GM19468 (cell line): ENCODE measurements around the gene KIF26A.
"Not testable (repeated sequence)": the region's sequence is repeated elsewhere in the genome, so short reads cannot be mapped to it uniquely, and the experiment has no call there.

Experiments used
- ATAC-seq: cut with Tn5 transposase; IDR thresholded peaks from one replicate; pipeline ENCODE4 v1.9.1; 2021; ENCODE audit warnings: mild to moderate bottlenecking, moderate library complexity, moderate number of reproducible peaks; ENCODE audit not compliant: unreplicated experiment; ENCODE audit errors: extremely low read depth

Gene KIF26A

GRCh38 chr14:104202259-104203070, 64.1 kb downstream of the KIF26A start:
- no peak for ATAC-seq

DNA sequence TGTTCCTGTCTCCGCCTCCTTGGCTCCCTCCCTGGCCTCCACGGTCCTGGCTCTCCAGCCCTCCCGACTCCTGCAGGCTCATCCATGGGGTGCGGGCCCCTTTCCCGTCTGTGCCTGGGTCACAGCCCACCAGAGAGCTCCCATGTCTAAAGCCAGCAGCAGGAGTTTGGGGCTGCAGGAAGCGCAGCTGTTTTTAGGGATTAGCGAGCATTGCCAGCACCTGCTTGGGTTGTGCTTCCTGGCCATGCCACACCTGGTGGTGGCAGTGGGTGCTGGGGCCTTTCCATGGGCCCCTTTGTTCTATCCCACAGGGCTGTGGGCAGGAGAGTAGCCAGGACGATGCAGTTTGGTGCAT, 64.7 kb downstream of the KIF26A start:
- no peak for ATAC-seq

- ATAC-seq: no peak
These were observed 66.3 kb downstream of the KIF26A start for GRCh38 chr14:104204660-104205149.

DNA sequence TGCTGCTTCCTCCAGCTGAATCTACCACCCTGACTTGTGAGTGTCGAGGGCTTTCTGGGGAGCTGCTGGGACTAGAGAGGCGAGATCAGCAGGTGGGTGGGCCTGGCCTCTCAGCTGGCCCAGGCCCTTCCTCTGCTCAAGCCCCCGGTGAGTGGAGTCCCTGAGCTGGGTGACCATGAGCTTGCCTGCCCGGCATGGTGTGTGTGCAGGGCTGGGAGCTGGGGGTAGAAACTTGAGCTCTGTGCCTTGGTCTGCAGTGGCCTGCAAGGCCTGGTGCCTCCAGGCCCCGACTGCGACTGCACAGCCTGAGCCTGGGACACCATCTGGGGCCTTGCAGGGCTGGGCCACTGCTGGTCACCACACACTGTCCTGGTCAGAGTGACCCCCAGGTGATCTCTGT, 67.4 kb downstream of the KIF26A start:
- no peak for ATAC-seq

- ATAC-seq: no peak
These were observed 68.0 kb downstream of the KIF26A start for GRCh38 chr14:104206281-104206904.

GRCh38 chr14:104207142-104208014, 69.0 kb downstream of the KIF26A start:
- ATAC-seq: no peak

DNA sequence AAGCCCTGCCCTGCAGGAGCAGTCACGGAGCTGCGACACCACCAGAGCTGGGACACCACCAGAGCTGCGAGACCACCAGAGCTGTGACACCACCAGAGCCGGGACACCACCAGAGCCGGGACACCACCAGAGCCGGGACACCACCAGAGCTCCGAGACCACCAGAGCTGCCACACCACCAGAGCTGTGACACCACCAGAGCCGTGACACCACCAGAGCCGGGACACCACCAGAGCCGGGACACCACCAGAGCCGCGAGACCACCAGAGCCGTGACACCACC, 69.6 kb downstream of the KIF26A start:
- ATAC-seq: not testable (repeated sequence)

GRCh38 chr14:104208331-104208730, 69.9 kb downstream of the KIF26A start:
- not testable (repeated sequence) for ATAC-seq

DNA sequence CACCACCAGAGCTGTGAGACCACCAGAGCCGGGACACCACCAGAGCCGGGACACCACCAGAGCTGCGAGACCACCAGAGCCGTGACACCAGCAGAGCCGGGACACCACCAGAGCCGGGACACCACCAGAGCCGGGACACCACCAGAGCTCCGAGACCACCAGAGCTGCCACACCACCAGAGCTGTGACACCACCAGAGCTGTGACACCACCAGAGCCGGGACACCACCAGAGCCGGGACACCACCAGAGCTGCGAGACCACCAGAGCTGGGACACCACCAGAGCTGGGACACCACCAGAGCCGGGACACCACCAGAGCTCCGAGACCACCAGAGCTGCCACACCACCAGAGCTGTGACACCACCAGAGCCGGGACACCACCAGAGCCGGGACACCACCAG, 70.7 kb downstream of the KIF26A start:
- not testable (repeated sequence) for ATAC-seq

- no peak for ATAC-seq
These were observed 71.8 kb downstream of the KIF26A start for GRCh38 chr14:104209985-104210816.

- no peak for ATAC-seq
These were observed 72.4 kb downstream of the KIF26A start for GRCh38 chr14:104210817-104211195.

DNA sequence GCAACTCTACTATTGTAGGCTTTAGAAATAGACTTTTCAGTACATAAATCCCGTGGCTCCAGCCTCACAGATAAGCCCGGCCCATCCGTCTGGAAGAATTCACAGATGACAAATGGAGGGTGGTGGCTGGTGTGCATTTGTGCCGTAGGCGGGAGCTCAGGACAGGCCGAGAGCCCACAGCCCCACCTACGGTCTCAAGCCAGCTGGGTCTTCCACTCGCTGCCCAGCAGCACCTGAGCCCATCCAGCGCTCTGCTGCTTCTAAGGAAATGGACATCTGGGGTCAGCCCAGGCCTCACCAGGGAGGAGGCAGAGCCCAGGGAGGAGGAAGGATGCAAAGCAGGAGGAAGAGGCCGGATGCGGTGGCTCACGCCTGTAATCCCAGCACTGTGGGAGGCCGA, 72.8 kb downstream of the KIF26A start:
- ATAC-seq: no peak

DNA sequence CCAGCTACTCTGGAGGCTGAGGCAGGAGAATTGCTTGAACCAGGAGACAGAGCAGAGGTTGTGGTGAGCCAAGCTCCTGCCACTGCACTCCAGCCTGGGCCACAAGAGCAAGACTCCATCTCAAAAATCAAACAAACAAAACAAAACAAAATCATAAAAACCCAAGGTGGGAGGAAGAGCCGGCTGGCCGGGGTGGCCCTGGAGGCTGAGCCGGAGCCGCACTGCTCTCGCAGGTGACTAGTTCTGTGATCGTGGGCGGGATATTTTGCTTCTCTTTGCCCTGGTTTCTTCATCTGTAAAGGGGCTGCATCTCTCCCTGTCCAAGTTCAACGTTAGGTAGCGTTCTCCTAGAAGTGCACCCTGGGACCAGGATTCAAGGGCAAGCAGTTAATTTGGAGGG, 73.4 kb downstream of the KIF26A start:
- no peak for ATAC-seq

DNA sequence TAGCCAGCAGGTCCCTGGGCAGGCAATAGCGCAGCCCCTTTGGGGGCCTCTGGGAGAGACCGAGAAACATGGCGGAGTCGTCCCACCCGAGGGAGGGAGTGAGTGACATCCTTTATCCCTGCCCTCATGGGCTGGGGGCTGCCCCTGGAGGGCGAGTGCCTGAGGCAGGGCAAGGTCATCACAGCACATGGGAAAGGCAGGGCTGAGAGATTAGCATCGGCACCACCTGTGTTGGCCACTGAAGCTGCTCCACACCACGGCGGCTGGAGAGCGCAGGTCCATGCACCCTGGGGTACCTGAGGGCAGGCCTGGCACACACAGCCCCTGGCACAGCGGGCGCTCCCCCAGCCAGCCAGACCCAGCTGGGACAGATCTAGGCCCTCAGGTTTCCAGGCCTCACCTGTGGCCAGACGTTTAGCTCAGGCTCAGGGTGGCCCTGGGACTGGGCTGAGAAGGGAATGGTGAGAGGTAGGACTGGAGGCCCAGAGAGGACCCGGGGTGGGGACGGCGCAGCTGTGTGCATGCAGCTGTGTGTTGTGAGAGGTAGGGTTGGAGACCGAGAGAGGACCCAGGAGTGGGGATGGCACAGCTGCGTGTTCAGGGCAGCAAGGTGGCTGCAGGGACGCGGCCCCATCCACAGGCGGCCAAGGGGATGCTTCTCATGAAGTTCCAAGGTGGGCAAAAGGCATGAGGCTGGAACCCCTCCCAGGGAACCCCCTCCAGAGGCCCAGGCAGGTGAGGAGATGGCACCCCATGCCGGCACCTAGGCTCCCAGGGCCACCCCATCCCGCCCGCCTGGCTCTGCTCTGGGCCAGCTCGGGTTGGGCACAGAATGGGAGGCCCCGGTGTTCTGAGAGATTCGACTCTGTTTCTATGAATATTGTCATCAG, 74.1 kb downstream of the KIF26A start:
- ATAC-seq: no peak

GRCh38 chr14:104213301-104214034, 75.1 kb downstream of the KIF26A start:
- ATAC-seq: no peak

GRCh38 chr14:104214431-104215218, 76.2 kb downstream of the KIF26A start:
- no peak for ATAC-seq

- no peak for ATAC-seq
These were observed 77.4 kb downstream of the KIF26A start for GRCh38 chr14:104215706-104216334.
